ENCODE measurements around the gene IRX4.

The IRX4 gene

GRCh38 chr5:1905108-1905507 lies 22.4 kb upstream of the IRX4 start:
- H3K4me1 Mint-ChIP-seq: no peaks in the 10 kb centered on the region
- H3K27me3 Mint-ChIP-seq: peaks cover 48% of the 10 kb centered on the region
- no peak for ATAC-seq
- H3K4me3 Mint-ChIP-seq: no peak overlapping the region
- no peak for DNase-seq
- H3K9me3 Mint-ChIP-seq: peaks cover 0 to 16% of the 10 kb centered on the region in 2 donors
- no peak overlapping the region for H3K27ac Mint-ChIP-seq

DNA sequence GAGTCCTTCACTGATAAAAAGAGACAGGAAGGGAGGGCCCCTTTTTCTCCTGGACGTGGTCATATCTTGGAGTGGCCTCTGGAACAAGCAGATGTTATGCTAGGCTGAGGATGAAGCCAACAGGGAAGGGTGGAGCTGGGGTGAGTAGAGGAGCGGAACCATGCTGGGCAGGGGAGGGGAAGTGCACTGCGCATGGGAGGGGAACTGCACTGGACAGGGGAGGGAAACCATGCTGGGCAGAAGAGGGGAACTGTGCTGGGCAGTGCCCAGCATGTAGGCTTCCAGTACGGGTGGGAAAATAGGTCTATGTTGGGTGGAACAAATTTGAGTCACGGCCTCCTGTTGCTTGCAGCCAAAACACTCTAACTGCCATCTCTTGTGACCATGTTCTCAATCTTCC lies 19.3 kb upstream of the IRX4 start:
- no peak for DNase-seq
- Mint-ChIP-seq H3K27ac (no peak overlapping the region), H3K4me3 (no peak overlapping the region), H3K27me3 (peaks cover 41% of the 10 kb centered on the region), H3K9me3 (peaks cover 0 to 16% of the 10 kb centered on the region in 2 donors), H3K4me1 (no peaks in the 10 kb centered on the region)
- no peak for ATAC-seq

DNA sequence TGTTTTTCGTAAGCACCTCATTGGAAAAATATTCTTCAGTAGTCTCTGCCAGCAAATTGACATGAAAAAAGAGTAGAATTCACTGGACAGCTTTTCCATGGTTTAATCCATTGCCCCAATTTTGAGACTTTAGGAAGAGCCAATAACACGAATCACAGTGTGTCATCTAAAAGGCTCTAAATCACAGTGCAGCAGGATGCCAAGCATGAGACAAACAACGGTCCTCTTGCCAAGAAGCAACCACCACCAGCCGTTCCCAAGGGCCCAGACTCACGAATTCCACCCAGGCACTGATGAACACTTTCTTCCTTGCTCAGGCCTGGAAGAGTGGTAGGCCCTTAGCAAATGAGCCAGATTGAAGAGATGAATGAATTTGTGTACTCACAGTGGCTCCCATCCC lies 18.3 kb upstream of the IRX4 start:
- H3K9me3 Mint-ChIP-seq: peaks cover 0 to 16% of the 10 kb centered on the region in 2 donors
- ATAC-seq: no peak
- no peak overlapping the region for H3K4me3 Mint-ChIP-seq
- peaks cover 48% of the 10 kb centered on the region for H3K27me3 Mint-ChIP-seq
- no peak for DNase-seq
- no peak overlapping the region for H3K27ac Mint-ChIP-seq
- no peaks in the 10 kb centered on the region for H3K4me1 Mint-ChIP-seq

GRCh38 chr5:1899201-1899600 lies 16.5 kb upstream of the IRX4 start:
- peaks cover 0 to 15% of the 10 kb centered on the region in 2 donors for H3K9me3 Mint-ChIP-seq
- no peak for DNase-seq

DNA sequence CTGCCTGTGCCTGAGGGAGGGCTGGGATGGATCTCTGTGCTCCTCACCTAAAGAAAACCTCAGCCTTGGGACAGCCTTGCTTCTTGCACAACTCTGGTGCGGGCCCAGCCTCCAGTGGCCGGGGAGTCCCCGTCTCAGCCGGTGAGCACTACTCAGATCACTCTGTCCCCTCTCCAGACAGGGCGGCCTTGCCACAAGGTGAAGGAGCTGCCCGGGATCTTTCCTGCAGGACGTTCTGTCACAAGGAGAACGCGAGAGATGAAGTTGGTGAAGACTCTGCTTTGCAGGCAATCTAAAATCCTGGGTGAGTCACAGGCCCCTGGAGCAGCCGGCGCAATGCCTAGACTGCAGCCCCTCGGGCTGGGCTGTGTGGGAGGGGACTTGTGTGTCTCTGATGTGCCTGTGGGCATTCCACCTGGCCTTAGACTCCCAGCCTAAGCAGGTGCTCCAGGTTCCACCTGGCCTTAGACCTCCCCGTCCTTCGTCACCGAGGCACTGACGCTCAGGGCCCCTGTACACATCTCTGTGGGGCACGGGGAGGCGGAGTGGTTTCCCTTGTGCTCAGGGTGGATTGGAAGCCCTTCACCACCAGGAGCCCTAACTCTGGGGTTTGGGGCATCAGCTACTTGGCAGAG lies 15.2 kb upstream of the IRX4 start:
- no peak for ATAC-seq
- peaks cover 0 to 6% of the 10 kb centered on the region in 2 donors for H3K9me3 Mint-ChIP-seq
- H3K4me3 Mint-ChIP-seq: no peak overlapping the region
- no peaks in the 10 kb centered on the region for H3K4me1 Mint-ChIP-seq
- no peak for DNase-seq
- peaks cover 65% of the 10 kb centered on the region for H3K27me3 Mint-ChIP-seq
- no peak overlapping the region for H3K27ac Mint-ChIP-seq

More at GRCh38 chr5:1899201-1899600, 16.5 kb upstream of the IRX4 start:
- peaks cover 62% of the 10 kb centered on the region for H3K27me3 Mint-ChIP-seq
- no peak for ATAC-seq
- no peaks in the 10 kb centered on the region for H3K4me1 Mint-ChIP-seq
- H3K4me3 Mint-ChIP-seq: no peak overlapping the region
- H3K27ac Mint-ChIP-seq: no peak overlapping the region

DNA sequence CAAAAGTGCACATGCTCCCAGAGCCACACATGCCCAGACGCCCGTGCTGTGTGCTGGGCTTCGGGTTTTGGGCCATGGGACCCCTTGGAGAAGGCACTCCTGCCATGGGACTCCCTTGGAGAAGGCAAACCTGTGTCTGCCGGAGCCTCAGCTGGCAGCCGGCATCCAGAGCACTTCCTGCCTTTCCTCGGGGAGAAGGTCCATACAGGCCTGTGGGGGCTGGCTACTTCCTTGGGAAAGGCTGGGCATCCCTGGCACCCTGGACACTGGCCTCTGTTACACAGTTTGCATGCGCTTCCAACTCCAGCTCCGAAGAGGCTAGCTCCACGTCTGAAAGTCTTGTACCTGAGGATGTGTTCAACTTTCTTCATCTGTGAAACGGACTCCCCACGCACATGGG lies 14.7 kb upstream of the IRX4 start:
- Mint-ChIP-seq H3K4me3 (no peak overlapping the region), H3K27ac (no peak overlapping the region), H3K27me3 (peaks cover 69% of the 10 kb centered on the region), H3K9me3 (peaks cover 0 to 6% of the 10 kb centered on the region in 2 donors), H3K4me1 (no peaks in the 10 kb centered on the region)
- no peak for DNase-seq
- no peak for ATAC-seq

- peak overlapping the region in 1 of 2 donors; percentile 14 for H3K27ac Mint-ChIP-seq
- H3K27me3 Mint-ChIP-seq: peaks cover 69% of the 10 kb centered on the region
- H3K4me1 Mint-ChIP-seq: no peaks in the 10 kb centered on the region
- H3K4me3 Mint-ChIP-seq: no peak overlapping the region
- DNase-seq (no peak), ATAC-seq (no peak)
- peaks cover 0 to 5% of the 10 kb centered on the region in 2 donors for H3K9me3 Mint-ChIP-seq
These were observed 14.1 kb upstream of the IRX4 start for GRCh38 chr5:1896602-1897376.

GRCh38 chr5:1895739-1896420 lies 13.2 kb upstream of the IRX4 start:
- Mint-ChIP-seq H3K27ac (no peak overlapping the region), H3K4me1 (no peaks in the 10 kb centered on the region), H3K4me3 (no peak overlapping the region), H3K27me3 (peaks cover 68% of the 10 kb centered on the region), H3K9me3 (no peaks in the 10 kb centered on the region)
- DNase-seq: no peak
- no peak for ATAC-seq

DNA sequence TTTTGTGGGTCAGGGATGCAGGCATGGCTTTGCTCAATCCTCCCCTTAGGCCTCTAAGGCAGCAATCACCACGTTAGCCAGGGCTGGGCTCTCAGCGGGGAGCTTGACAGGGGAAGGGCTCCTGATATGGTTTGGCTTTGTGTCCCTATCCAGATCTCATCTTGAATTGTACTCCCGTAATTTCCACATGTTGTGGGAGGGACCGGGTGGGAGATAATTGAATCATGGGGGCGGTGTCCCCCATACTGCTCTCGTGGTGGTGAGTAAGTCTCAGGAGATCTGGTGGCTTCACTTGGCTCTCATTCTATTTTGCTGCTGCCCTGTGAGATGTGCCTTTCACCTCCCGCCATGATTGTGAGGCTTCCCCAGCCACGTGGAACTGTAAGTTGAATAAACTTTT lies 11.5 kb upstream of the IRX4 start:
- no peak overlapping the region for H3K4me3 Mint-ChIP-seq
- no peaks in the 10 kb centered on the region for H3K9me3 Mint-ChIP-seq
- ATAC-seq (no peak), DNase-seq (no peak)
- no peak overlapping the region for H3K27ac Mint-ChIP-seq
- peaks cover 73% of the 10 kb centered on the region for H3K27me3 Mint-ChIP-seq
- H3K4me1 Mint-ChIP-seq: no peaks in the 10 kb centered on the region

DNA sequence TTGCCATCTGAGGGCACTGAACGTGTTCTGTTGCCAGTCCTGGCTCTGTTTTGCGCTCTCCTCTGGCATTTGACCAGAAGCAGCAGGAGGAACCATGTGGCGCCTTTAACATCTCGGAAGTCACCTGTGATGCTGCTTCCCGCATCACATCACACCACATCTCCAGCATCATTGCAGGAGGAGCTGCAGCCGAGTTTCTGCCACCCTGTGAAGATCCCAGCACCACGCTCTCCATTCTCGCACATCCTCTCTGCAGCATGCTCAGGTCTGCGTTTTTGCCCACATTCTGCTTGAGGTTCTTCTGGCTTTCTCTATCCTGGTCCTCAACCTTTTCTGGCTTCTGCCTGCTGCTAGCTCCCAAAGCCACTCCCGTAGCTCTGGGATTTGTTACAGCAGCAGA lies 11.0 kb upstream of the IRX4 start:
- Mint-ChIP-seq H3K27me3 (peaks cover 78% of the 10 kb centered on the region), H3K4me3 (no peak overlapping the region), H3K27ac (no peak overlapping the region), H3K9me3 (no peaks in the 10 kb centered on the region), H3K4me1 (no peaks in the 10 kb centered on the region)
- ATAC-seq (no peak), DNase-seq (no peak)

DNA sequence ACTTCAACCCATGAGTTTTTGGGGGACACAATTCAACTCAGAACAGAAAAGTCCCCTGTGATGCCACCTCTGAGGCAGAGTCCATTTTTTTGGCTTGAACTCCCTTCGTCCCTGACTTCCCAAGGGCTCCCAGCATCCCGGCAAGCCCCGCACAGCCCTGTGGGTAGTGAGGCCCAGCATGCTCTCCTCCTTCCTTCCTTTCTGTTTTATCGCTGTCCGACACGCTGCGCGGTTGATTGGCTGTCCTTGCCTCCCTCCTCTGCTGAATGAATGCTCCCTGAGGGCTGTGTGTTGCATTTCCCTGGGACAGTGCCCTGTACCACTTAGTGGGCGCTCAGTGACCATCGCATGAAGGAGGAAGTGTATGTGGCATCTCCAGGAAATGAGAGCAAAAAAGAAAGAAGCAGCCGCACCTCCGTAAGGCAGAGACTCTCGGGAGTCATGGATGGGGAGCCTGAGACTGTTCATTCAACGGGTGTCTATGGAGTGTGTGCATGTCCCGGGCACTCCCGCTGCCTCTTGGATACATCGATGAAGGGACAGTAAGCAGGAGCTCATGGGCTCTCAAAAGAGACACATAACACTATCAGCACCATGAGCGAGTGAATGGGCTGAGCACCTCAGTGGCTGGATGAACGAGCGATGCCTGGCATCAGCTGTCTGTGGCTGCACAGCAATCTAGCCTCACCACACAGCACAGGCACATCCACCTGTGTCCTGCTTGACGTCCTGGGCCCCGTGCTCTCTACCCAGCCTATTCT lies 10.1 kb upstream of the IRX4 start:
- ATAC-seq (no peak), DNase-seq (no peak)
- Mint-ChIP-seq H3K4me3 (no peak overlapping the region), H3K27ac (no peak overlapping the region), H3K4me1 (no peaks in the 10 kb centered on the region), H3K27me3 (peaks cover 86% of the 10 kb centered on the region), H3K9me3 (no peaks in the 10 kb centered on the region)

DNA sequence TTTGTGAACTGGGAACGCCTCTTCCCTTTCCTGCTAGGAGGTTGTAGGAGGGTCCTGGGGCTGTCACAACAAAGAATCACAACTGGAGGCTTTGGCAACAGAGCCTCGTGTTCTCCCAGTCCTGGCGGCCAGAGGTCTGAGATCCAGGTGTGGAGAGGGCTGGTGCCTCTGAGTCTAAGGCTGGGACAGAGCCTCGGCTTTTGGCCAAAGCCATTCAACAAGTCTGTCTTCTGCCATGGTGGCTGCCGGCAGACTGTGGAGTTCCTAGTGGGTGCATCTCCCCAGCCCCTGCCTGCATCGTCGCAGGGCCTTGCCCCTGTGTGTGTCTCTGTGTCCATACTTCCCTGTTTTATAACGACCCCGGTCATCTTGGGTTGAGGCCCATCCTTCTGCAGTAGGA lies 9.5 kb upstream of the IRX4 start:
- Mint-ChIP-seq H3K4me1 (no peaks in the 10 kb centered on the region), H3K4me3 (no peak overlapping the region), H3K27me3 (peaks cover 86% of the 10 kb centered on the region), H3K27ac (no peak overlapping the region), H3K9me3 (no peaks in the 10 kb centered on the region)
- DNase-seq (no peak), ATAC-seq (no peak)

- DNase-seq (no peak), ATAC-seq (no peak)
These were observed 8.7 kb upstream of the IRX4 start for GRCh38 chr5:1891391-1891790.

DNA sequence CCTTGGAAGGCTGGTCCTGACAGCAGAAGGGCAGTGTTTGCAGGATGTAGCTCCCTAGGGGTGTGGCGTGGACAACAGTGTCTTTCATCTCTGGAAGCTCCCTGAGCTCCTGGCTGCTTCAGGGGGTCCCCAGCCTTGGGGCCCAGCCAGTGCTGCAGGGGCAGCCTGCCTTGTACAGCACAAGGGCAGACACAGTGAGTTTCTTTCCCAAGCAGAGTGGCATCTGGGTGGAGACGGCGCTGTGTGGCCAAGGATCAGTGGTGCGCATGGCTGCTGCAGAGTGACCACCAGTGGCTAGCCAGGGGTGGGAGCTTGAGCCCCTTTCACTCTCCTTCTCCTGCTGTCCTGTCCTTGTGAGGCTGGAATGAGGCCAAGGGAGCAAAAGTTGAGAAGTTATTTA lies 7.6 kb upstream of the IRX4 start:
- H3K27ac Mint-ChIP-seq: no peak overlapping the region
- no peaks in the 10 kb centered on the region for H3K9me3 Mint-ChIP-seq
- ATAC-seq (no peak), DNase-seq (no peak)
- peaks cover 6% of the 10 kb centered on the region for H3K4me1 Mint-ChIP-seq
- peaks cover 82% of the 10 kb centered on the region for H3K27me3 Mint-ChIP-seq
- H3K4me3 Mint-ChIP-seq: no peak overlapping the region

More at GRCh38 chr5:1891391-1891790, 8.7 kb upstream of the IRX4 start:
- Mint-ChIP-seq H3K9me3 (no peaks in the 10 kb centered on the region), H3K4me1 (no peaks in the 10 kb centered on the region), H3K4me3 (no peak overlapping the region), H3K27me3 (peaks cover 79% of the 10 kb centered on the region), H3K27ac (no peak overlapping the region)

DNA sequence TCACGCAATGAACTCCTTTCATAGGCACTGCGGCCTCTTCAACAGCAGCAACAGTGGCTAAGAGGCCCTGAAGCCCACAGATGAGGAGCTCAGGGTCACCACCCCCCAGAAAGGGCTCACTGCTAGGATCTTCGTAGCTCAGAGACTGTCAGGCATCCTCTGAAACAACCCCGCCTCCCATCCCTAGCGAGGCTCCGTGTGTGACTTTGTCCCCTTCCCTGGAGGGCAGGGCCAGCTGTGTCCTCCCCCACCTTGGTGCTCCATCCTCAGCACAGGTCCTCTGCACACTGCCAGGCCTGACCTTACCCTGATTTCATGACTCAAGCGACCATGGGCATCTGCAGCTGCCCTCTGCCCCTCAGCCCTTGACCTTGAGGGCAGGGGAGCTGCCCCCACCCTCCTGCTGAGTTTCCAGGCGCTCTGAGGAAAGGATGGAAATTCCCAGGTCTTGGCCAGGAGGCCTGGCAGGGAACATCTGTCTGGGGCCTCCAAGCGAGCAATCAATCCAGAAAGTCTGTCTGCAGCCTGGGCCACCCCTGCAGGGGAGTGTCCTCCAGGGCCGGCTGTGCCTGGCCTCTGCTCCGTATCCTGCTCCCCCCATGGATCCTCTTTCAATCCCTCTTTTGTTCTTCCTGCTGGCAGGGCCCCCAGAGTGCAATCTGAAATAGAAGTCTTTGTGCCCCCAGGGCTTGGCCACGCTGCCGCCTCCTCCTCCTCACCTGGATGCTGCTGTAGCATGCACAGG lies 6.8 kb upstream of the IRX4 start:
- no peaks in the 10 kb centered on the region for H3K9me3 Mint-ChIP-seq
- H3K27ac Mint-ChIP-seq: no peak overlapping the region
- ATAC-seq: no peak
- H3K27me3 Mint-ChIP-seq: peaks cover 83% of the 10 kb centered on the region
- DNase-seq: no peak
- H3K4me3 Mint-ChIP-seq: no peak overlapping the region
- peaks cover 14% of the 10 kb centered on the region for H3K4me1 Mint-ChIP-seq
